GM19328 (cell line): Measurements from ENCODE around the gene ALDH1A3.

Experiments
- ATAC-seq: cut with Tn5 transposase; IDR thresholded peaks from one replicate; pipeline ENCODE4 v1.9.1; 2021; ENCODE audit warnings: mild to moderate bottlenecking, moderate library complexity; ENCODE audit not compliant: unreplicated experiment

The ALDH1A3 gene

GRCh38 chr15:100880897-100881242 lies 1.2 kb downstream of the ALDH1A3 start:
- ATAC-seq = no peak

- ATAC-seq = no peak
Measured at GRCh38 chr15:100881573-100882336, 2.1 kb downstream of the ALDH1A3 start.

GRCh38 chr15:100885116-100885515 lies 5.5 kb downstream of the ALDH1A3 start:
- ATAC-seq = no peak

GRCh38 chr15:100885811-100886210 lies 6.2 kb downstream of the ALDH1A3 start:
- ATAC-seq = no peak

- no peak for ATAC-seq
Measured at GRCh38 chr15:100887211-100887913, 7.7 kb downstream of the ALDH1A3 start.

GRCh38 chr15:100889385-100890050 lies 9.9 kb downstream of the ALDH1A3 start:
- no peak for ATAC-seq

GRCh38 chr15:100890051-100890720 lies 10.6 kb downstream of the ALDH1A3 start:
- no peak for ATAC-seq

GRCh38 chr15:100890850-100891249 lies 11.2 kb downstream of the ALDH1A3 start:
- no peak for ATAC-seq

GRCh38 chr15:100891307-100892012 lies 11.8 kb downstream of the ALDH1A3 start:
- no peak for ATAC-seq

GRCh38 chr15:100892013-100892355 lies 12.4 kb downstream of the ALDH1A3 start:
- no peak for ATAC-seq

- no peak for ATAC-seq
Measured at GRCh38 chr15:100893261-100893963, 13.8 kb downstream of the ALDH1A3 start.

- no peak for ATAC-seq
Measured at GRCh38 chr15:100893964-100894295, 14.3 kb downstream of the ALDH1A3 start.

GRCh38 chr15:100895721-100896120 lies 16.1 kb downstream of the ALDH1A3 start:
- no peak for ATAC-seq

- no peak for ATAC-seq
Measured at GRCh38 chr15:100897221-100898151, 17.9 kb downstream of the ALDH1A3 start.

- no peak for ATAC-seq
Measured at GRCh38 chr15:100898152-100898490, 18.5 kb downstream of the ALDH1A3 start.

- no peak for ATAC-seq
Measured at GRCh38 chr15:100898661-100899462, 19.2 kb downstream of the ALDH1A3 start.

GRCh38 chr15:100899601-100900000 lies 20.0 kb downstream of the ALDH1A3 start:
- no peak for ATAC-seq

- no peak for ATAC-seq
Measured at GRCh38 chr15:100900136-100900794, 20.6 kb downstream of the ALDH1A3 start.
